ENCODE measurements around the gene TAS2R5.

DNA sequence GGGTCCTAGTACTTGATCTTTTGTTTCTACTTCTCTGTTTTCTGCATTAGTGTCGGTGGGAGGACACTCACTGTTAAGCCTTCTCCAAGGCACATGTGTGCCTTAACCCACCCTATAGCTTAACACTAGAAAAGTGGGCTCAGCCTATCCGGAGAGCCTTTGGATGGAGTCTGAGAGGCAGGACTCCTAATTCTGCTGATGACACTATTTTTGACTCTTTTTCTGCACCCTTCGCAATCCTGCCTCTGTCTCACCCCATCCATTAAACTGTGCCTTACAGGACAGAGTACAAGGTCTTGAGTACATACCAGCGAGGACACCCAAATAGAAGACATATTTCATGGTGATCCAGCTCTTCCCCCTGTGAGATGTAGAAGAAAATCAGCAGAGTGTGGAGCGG lies 50.7 kb downstream of the TAS2R5 start:
- TF ChIP-seq POLR2A (IDR thresholded peaks at IDR 0.05; ENCODE audit: low read depth, low read length) (no peak), POLR2AphosphoS5 (IDR thresholded peaks at IDR 0.05; ENCODE audit: low read depth, low read length) (no peak)
